Measurements from ENCODE around the gene TMUB2.
A peak's percentile ranks its signal among the peaks of the same experiment; 100 is the strongest.
"Not testable (repeated sequence)": the region's sequence is repeated elsewhere in the genome, so short reads cannot be mapped to it uniquely, and the experiment has no call there.

TMUB2 gene

GRCh38 chr17:44221084-44221861, 34.5 kb downstream of the TMUB2 start:
- peak; percentile 75 for DNase-seq

GRCh38 chr17:44221862-44222111, 35.0 kb downstream of the TMUB2 start:
- no peak for DNase-seq

GRCh38 chr17:44222112-44222869, 35.5 kb downstream of the TMUB2 start:
- DNase-seq = peak; percentile 82

- no peak for DNase-seq
Measured at GRCh38 chr17:44223541-44224071, 36.8 kb downstream of the TMUB2 start.

- DNase-seq = no peak
Measured at GRCh38 chr17:44229090-44229489, 42.3 kb downstream of the TMUB2 start.

GRCh38 chr17:44230140-44230539, 43.4 kb downstream of the TMUB2 start:
- DNase-seq = no peak

GRCh38 chr17:44232061-44232460, 45.3 kb downstream of the TMUB2 start:
- DNase-seq = no peak

GRCh38 chr17:44233582-44233981, 46.8 kb downstream of the TMUB2 start:
- no peak for DNase-seq

- DNase-seq = no peak
Measured at GRCh38 chr17:44235583-44235936, 48.8 kb downstream of the TMUB2 start.

GRCh38 chr17:44236444-44236991, 49.7 kb downstream of the TMUB2 start:
- no peak for DNase-seq

GRCh38 chr17:44237886-44238285, 51.1 kb downstream of the TMUB2 start:
- not testable (repeated sequence) for DNase-seq

GRCh38 chr17:44241106-44241624, 54.4 kb downstream of the TMUB2 start:
- DNase-seq = no peak
